NCI-H2029 (cell line): ENCODE results near the gene FAM184B.

Source experiments
- DNase-seq: peaks from one replicate; lab custom pipeline; 2025; lab: John Stamatoyannopoulos, UW

The FAM184B gene

DNA sequence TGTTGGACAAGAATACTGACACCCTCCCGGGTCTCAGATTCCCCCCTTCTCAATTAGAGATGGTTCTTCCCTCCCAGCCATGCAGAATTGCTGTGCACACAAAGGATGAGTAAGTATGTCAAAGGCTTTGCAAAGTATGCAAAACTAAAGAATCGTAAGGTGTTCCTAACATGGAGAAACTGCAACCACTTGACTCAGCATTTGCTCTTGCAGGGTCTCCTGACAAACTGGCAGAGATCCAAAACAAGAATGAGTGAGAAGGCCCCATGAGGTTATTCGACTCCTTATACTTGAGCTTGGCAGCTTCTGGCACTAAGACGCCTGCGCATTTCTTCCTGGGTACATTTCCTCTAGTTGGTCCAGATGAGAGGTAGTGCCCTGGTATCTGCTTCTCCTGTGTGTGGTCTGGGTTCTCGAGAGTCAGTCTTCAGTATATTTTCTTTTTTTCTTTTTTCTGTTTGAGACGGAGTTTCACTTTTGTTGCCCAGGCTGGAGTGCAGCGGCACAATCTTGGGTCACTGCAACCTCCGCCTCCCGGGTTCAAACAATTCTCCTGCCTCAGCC, 8.2 kb downstream of the FAM184B start:
- DNase-seq: no peak

DNA sequence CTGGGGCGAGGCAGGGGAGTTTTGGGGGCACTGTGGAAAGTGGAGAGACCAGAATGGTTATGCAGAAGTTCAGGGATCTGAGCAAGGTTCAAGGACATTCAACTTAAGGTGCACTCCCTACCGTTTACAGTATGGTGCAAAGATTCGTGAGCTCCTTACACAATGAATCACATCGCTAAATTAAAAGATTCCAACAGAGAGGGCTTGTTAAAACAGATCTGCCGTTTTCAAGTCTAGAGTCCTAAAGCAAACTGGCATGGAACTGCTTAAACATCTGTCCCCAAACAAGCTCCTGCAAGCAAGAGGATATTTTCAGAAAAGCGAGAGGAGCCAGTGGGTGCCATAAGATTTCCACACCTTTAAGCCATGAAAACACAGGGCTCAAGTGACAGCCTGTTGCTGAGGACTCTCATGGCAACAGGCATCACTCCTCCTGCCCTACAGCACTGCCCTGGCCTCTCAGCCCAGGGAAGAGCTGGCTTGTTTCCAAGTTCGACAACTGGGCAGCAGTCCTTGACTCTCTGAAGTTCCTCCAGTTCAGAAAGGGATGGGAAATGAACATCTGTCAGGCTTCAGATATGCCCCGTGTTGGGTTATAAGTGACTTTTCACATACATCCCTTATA, 10.0 kb downstream of the FAM184B start:
- DNase-seq: peak; percentile 38

DNA sequence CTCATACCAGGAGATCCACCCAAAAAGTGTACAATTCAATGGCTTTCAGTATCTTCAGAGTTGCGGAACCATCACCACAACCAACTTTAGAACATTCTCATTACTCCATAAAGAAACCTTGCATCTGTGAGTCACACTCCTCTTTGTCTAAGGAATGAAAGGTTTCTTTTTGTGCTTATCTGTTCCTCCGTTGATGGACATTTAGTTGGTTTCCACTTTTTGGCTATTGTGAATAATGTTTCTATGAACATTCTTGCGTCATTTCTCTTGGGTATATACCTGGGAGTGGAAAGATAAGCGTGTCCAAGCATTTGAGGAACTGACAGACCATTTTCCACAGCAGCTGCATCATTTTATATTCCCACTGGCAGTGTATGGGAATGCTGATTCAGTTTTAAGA, 10.6 kb downstream of the FAM184B start:
- DNase-seq: no peak

GRCh38 chr4:17769406-17770174, 11.8 kb downstream of the FAM184B start:
- DNase-seq: no peak

DNA sequence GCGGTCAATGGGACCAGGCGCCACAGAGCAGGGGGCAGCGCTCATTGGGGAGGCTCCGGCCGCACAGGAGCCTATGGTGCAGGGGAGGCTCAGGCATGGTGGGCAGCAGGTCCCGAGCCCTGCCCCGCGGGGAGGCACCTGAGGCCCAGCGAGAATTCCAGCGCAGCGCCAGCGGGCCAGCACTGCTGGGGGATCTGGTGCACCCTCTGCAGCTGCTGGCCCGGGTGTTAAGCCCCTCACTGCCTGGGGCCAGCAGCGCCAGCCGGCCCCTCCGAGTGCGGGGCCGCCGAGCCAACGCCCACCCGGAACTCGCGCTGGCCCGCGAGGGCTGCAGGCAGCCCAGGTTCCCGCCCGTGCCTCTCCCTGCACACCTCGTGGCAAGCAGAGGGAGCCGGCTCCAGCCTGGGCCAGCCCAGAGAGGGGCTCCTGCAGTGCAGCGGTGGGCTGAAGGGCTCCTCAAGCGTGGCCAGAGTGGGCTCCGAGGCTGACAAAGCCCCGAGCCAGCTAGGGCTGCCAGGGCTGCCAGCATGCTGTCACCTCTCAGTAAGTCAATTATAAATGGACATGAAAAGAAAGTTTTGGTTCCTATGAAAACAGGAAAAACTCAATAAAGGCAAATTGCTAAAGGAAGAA, 14.5 kb downstream of the FAM184B start:
- DNase-seq: no peak

DNA sequence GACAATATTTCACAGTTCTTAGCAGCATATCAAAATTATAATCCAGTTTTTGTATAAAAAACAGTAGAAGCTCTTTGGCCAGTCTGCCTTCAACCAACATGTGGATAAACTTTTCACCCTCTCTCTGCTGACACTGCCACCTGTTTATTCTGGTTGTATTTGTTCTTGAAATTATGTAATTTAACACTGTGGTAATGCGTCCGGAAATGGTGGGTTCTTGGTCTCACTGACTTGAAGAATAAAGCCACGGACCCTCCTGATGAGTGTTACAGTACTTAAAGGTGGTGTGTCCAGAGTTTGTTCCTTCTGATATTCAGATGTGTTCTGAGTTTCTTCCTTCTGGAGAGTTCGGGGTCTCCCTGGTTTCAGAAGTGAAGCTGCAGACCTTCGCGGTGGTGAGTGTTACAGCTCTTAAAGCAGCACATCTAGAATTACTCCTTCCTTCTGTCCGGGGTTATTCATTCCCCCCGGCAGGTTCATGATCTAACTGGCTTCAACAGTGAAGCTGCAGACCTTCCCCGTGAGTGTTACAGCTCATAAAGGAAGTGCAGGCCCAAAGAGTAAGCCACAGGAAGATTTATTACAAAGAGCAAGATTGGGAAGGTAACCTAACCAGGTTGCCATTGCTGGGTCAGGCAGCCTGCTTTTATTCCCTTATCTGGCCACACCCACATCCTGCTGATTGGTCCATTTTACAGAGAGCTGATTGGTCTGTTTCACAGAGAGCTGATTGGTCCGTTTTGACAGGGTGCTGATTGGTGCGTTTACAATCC, 15.7 kb downstream of the FAM184B start:
- DNase-seq: no peak

- no peak for DNase-seq
Measured at GRCh38 chr4:17763931-17764330, 17.5 kb downstream of the FAM184B start.

- no peak for DNase-seq
Measured at GRCh38 chr4:17763416-17763815, 18.0 kb downstream of the FAM184B start.

DNA sequence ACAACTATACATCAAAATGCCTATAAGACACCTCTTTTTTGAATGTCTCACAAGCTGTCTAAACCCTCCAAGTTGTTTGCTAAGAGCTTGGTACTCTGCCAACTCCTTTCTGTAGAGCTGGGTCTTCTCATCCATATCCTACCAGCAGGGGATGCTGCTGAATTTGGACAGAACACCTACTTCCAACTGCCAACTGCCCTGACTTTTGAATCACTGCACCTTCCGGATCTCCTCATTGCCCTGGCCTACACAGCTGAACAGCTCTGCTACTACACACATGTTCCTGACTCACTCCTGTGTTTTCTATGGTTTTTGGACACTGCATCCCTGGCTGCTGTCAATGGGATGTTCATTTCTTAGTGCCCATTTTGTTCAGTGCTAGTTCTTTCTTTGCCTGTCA, 18.7 kb downstream of the FAM184B start:
- peak; percentile 26 for DNase-seq

GRCh38 chr4:17761062-17761461, 20.4 kb downstream of the FAM184B start:
- DNase-seq: no peak

GRCh38 chr4:17760626-17761025, 20.8 kb downstream of the FAM184B start:
- DNase-seq: no peak

- DNase-seq: no peak
Measured at GRCh38 chr4:17758485-17758884, 22.9 kb downstream of the FAM184B start.

DNA sequence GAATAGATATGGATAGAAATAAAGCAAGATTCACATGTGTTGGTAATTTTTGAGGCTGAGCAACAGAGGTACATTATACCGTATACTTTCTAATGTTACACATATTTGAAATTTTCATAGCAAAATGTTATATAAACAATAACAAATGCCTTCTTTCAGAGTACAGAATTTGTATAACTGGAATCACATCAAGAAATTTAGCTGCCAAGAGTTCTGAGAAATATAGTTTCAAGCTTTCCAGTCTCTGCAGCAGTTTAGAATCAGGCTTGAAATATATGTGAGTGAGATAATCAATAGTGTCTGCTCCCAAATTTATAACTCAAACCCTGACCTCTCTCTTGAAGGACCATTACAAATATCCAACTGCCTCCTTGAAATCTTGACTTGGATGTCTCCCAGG, 23.8 kb downstream of the FAM184B start:
- DNase-seq: no peak

GRCh38 chr4:17753646-17754045, 27.8 kb downstream of the FAM184B start:
- DNase-seq: no peak

- DNase-seq: no peak
Measured at GRCh38 chr4:17740702-17741101, 40.7 kb downstream of the FAM184B start.

DNA sequence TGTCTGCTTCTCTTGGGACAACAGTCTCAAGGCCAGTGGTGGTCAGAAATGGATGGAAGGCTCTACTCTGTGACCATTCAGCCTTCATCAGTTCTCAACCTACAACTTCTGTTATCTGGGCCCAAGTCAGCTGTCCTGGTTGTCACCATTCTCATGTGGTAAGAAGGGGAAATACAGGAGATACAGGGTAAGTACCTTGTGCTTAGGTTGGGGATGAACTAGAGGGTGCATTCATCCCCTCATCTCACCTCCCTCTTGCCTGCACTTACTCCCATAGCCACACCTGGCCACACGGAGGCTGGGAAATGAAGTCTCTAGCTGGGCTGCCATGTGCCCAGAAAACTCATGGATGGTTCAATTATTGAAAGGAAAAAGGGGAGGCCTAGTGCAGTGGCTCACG, 44.9 kb downstream of the FAM184B start:
- DNase-seq: no peak

DNA sequence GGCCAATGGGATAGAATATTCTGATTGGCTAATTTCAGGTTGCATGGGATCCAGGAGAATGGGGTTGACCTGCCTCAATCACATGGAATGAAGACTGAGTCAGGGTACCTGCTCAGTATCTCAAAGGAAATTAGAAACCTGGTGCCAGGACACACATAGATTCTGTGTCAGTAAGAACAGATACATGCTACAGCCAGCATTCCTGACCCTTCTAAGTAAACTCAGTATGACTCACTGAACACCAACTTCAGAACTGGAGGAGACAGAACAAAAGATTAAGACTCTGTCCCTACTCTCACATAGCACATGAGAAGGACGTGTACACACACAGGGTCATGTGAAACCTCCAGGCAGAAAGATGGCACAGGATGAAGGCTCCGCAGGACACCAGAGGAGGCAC, 54.5 kb downstream of the FAM184B start:
- no peak for DNase-seq

DNA sequence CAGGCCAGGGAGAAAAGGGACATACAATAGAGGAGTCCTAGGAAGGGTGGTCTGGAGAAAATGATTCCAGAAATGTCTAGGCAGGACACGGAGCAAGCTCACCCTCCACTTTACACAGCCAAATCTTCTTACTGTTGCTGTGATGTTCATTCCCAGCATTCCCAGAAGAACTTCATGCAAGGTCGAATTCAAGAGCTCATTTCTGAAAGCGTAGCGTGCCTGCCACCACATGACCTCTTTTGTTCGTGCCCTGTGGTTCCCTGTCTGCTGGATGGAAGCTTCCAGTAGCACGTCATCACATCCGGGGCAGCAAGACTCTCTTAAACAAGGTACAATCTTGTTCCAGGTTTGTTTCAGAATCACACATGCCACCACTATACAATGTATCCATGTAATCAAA, 57.8 kb downstream of the FAM184B start:
- DNase-seq: no peak

DNA sequence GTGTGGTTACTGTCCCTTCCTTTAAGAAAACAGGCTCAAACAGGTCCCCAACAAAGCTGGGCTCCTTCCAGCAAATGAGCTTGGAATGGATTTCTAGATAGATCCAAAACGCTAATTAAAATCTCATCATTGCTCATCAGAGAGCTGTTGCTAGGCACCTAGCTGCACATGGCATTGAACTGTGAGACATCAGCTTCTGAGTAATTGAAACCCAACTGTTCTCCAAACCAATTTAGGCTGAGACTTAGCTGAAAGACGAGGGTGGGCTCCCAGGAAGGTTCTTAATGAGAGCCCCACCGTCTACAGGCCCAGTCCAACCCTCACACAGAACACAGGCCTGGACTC, 59.1 kb downstream of the FAM184B start:
- no peak for DNase-seq

GRCh38 chr4:17721496-17722355, 59.7 kb downstream of the FAM184B start:
- no peak for DNase-seq

DNA sequence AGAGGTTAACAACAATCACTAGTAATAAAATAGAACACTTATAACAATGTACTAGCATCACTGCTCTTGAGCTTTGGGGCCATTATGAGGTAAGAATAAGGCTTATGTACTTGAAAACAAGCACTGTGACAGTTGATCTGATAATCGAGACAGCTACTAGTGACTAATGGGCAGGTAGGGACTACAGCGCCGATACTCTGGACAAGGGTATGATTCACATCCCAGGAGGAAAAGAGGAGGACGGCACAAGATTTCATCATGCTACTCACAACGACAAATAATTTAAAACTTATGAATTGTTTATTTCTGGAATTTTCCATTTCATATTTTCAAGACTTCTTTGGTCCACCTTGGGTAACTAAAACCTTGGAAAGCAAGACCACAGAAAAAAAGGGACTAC, 62.3 kb downstream of the FAM184B start:
- no peak for DNase-seq
